ENCODE data around the gene LDLR.
"Not testable (repeated sequence)": the region's sequence is repeated elsewhere in the genome, so short reads cannot be mapped to it uniquely, and the experiment has no call there.

DNA sequence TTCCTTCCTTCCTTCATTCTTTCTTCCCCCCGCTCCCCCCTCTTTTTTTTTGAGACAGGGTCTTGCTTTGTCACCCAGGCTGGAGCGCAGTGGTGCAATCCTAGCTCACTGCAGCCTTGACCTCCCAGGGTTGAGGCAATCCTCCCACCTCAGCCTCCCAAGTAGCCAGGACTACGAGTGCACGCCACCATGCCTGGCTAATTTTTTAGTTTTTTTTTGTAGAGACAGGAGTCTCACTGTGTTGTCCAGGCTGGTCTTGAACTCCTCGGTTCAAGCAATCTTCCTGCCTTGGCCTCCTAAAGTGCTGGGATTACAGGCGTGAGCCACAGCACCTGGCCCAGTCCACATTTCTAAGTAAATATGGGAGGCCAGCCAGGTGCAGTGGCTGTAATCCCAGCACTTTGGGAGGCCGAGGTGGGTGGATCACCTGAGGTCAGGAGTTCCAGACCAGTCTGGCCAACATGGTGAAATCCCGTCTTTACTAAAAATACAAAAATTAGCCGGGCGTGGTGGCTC, 50.8 kb downstream of the LDLR start:
- TF ChIP-seq EZH2 (IDR thresholded peaks at IDR 0.05); FOXP2 (optimal IDR thresholded peaks at IDR 0.05; ENCODE audit: control extremely low read depth, extremely low read length, insufficient read depth); POLR2AphosphoS5 (IDR thresholded peaks at IDR 0.05; ENCODE audit: borderline replicate concordance, low read depth, low read length): not testable (repeated sequence)
